IPS DF 6.9 (cell line): ENCODE measurements around the gene XIRP1.

Experiments
- DNase-seq: peaks from one replicate; pipeline ENCODE4 v3.0.0-alpha.2; 2013; ENCODE audit warnings: low read depth, low spot score
- H3K27ac ChIP-seq: one replicate; pipeline ENCODE4 v1.5.1; 2013; ENCODE audit warnings: low read length, control low read depth
- H3K27me3 ChIP-seq: 2 replicates; pipeline ENCODE4 v1.6.1; 2013; ENCODE audit warnings: mild to moderate bottlenecking, low read length; ENCODE audit not compliant: control insufficient read depth, insufficient read depth
- H3K36me3 ChIP-seq: 2 replicates; pipeline ENCODE4 v1.6.1; 2013; ENCODE audit warnings: low read length; ENCODE audit not compliant: control insufficient read depth, insufficient read depth
- H3K4me1 ChIP-seq: 2 replicates; pipeline ENCODE4 v1.6.1; 2013; ENCODE audit warnings: low read length; ENCODE audit not compliant: control insufficient read depth, insufficient read depth
- H3K4me3 ChIP-seq: 2 replicates; pipeline ENCODE4 v1.5.1; 2013; ENCODE audit warnings: mild to moderate bottlenecking, low read length
- H3K9me3 ChIP-seq: 2 replicates; pipeline ENCODE4 v1.6.1; 2013; ENCODE audit warnings: low read length, inconsistent platforms; ENCODE audit not compliant: control insufficient read depth, insufficient read depth
- WGBS: extraction: QIAGEN DNeasy Blood & Tissue Kit; methylation state at CpG from one replicate; pipeline ENCODE4 v1.1.7; 2013; ENCODE audit warnings: mixed read lengths, missing lambda C conversion rate; ENCODE audit not compliant: insufficient read length, insufficient coverage; 5-methylcytosine and 5-hydroxymethylcytosine counted together

XIRP1 gene

GRCh38 chr3:39164414-39164813, 28.0 kb downstream of the XIRP1 start:
- Histone ChIP-seq H3K36me3 (no peaks in the 10 kb centered on the region), H3K4me3 (no peak overlapping the region), H3K27ac (no peak overlapping the region), H3K4me1 (no peaks in the 10 kb centered on the region), H3K9me3 (no peaks in the 10 kb centered on the region), H3K27me3 (no peaks in the 10 kb centered on the region)
- no CpG with 5 or more reads among the region's 3 CpGs for WGBS
- DNase-seq: no peak

DNA sequence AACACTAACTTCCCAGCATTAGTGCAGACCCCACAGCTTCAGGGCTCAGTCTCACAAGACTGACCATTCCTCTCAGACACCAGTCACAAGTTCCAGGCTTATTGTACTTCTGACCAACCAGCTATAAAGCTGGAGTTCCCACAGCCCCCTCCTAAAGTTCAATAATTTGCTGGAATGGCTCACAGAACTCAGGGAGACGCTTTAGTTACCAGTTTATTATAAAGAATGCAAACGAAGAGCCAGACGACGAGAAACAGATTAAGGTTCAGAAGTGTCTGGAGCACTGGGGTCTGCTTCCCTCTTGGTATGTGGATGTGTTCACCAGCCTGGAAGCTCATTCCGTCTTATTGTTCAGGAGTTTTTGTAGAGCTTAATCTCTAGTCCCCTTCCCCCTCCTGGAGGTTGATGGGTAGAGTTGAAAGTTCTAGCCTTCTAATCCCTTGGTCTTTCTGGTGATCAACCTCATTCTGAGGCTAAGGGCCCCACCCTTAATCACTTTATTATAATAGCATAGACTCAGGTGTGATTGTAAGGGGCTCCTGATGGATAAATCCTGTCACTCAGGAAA, 34.2 kb downstream of the XIRP1 start:
- Histone ChIP-seq H3K4me3 (no peak overlapping the region), H3K27me3 (no peaks in the 10 kb centered on the region), H3K9me3 (no peaks in the 10 kb centered on the region), H3K4me1 (peaks cover 5% of the 10 kb centered on the region; the same call in 1 of the 2 replicates), H3K36me3 (no peaks in the 10 kb centered on the region), H3K27ac (no peak overlapping the region)
- DNase-seq: no peak
- no CpG with 5 or more reads among the region's 5 CpGs for WGBS

- Histone ChIP-seq H3K36me3 (no peaks in the 10 kb centered on the region), H3K9me3 (no peaks in the 10 kb centered on the region), H3K4me1 (peaks cover 5% of the 10 kb centered on the region; the same call in 1 of the 2 replicates), H3K27me3 (no peaks in the 10 kb centered on the region), H3K27ac (no peak overlapping the region), H3K4me3 (no peak overlapping the region)
- no CpG with 5 or more reads among the region's 7 CpGs for WGBS
- DNase-seq: no peak
Observed at GRCh38 chr3:39157359-39157758, 35.0 kb downstream of the XIRP1 start.

- no peaks in the 10 kb centered on the region for H3K36me3 ChIP-seq
- no peak overlapping the region for H3K27ac ChIP-seq
- DNase-seq: no peak
- peaks cover 10% of the 10 kb centered on the region; the same call in 1 of the 2 replicates for H3K4me1 ChIP-seq
- no peak overlapping the region for H3K4me3 ChIP-seq
- WGBS: no CpG with 5 or more reads among the region's 4 CpGs
- H3K9me3 ChIP-seq: no peaks in the 10 kb centered on the region
- no peaks in the 10 kb centered on the region for H3K27me3 ChIP-seq
Observed at GRCh38 chr3:39156421-39156820, 36.0 kb downstream of the XIRP1 start.

- Histone ChIP-seq H3K36me3 (no peaks in the 10 kb centered on the region), H3K4me1 (peaks cover 15% of the 10 kb centered on the region; the same call in 1 of the 2 replicates), H3K4me3 (peak overlapping the region; percentile 71; the same call in 1 of the 2 replicates), H3K9me3 (no peaks in the 10 kb centered on the region), H3K27ac (peak overlapping the region; percentile 8), H3K27me3 (no peaks in the 10 kb centered on the region)
- WGBS: no CpG with 5 or more reads among the region's 18 CpGs
- no peak for DNase-seq
Observed at GRCh38 chr3:39154280-39155021, 37.9 kb downstream of the XIRP1 start.

DNA sequence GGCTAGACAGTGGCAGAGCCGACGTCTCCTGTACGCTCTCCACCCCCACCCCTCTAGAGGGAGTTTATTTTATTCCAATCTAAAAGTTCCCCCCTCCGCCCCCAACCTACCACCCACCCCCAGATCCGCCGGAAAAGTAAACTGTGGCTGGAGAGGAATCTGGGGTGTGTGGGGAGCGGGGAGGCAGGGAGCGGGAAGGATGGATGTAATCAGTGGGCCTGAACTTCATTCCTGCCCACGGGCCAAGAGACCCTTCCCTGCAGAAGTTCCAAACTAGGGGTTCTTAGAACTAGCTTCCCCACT, 38.5 kb downstream of the XIRP1 start:
- Histone ChIP-seq H3K4me3 (peak overlapping the region; percentile 71; the same call in 1 of the 2 replicates), H3K4me1 (peaks cover 14% of the 10 kb centered on the region; the same call in 1 of the 2 replicates), H3K27me3 (no peaks in the 10 kb centered on the region), H3K36me3 (no peaks in the 10 kb centered on the region), H3K9me3 (no peaks in the 10 kb centered on the region), H3K27ac (peak overlapping the region; percentile 8)
- no peak for DNase-seq
- WGBS: no CpG with 5 or more reads among the region's 9 CpGs

DNA sequence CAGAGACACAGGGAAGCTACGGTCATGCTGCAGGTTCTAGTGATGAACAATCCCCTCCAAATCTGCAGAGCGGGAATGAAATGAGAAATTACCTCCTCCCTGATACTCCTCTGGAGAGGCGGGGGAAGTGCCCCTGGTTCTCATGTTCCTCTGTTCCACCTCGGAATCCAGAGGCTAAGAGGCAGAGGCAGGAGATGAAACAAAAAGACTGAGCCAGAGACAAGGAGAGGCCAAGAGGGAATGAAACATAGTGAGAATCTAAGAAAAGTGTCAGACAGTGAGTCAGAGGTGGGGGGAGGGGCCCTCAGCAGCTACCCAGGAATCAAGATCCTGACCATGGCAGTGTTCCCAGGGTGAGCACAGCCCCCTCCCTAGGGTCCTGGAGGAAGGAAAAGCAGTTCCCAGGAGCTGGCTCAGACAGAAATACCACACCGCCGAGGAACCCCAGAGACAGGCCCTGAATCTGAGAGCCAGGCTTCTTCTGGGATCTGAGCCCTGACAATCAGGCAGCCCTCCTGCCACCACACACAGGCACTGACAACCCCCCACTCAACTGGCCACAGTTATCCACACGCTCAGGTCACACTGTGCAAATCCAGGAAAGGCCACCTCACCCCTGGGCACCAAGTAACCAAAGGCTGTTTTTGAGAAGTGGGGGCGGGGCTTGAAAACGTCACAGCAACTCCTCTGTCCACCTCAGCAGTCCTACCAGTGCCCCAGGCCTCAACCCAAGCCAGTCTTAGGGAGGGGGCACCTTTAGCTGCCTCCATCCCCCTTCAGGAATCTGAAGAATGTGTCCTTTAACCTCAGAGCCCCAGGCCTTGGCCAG, 41.4 kb downstream of the XIRP1 start:
- Histone ChIP-seq H3K27me3 (no peaks in the 10 kb centered on the region), H3K27ac (no peak overlapping the region), H3K4me3 (peak overlapping the region; percentile 0; the same call in 1 of the 2 replicates), H3K9me3 (no peaks in the 10 kb centered on the region), H3K4me1 (peaks cover 25% of the 10 kb centered on the region), H3K36me3 (no peaks in the 10 kb centered on the region)
- no CpG with 5 or more reads among the region's 9 CpGs for WGBS
- DNase-seq: no peak

GRCh38 chr3:39150148-39150802, 42.1 kb downstream of the XIRP1 start:
- H3K27me3 ChIP-seq: no peaks in the 10 kb centered on the region
- peaks cover 25% of the 10 kb centered on the region for H3K4me1 ChIP-seq
- H3K9me3 ChIP-seq: no peaks in the 10 kb centered on the region
- H3K36me3 ChIP-seq: no peaks in the 10 kb centered on the region
- no peak overlapping the region for H3K4me3 ChIP-seq
- no CpG with 5 or more reads among the region's 5 CpGs for WGBS
- DNase-seq: no peak
- H3K27ac ChIP-seq: no peak overlapping the region

DNA sequence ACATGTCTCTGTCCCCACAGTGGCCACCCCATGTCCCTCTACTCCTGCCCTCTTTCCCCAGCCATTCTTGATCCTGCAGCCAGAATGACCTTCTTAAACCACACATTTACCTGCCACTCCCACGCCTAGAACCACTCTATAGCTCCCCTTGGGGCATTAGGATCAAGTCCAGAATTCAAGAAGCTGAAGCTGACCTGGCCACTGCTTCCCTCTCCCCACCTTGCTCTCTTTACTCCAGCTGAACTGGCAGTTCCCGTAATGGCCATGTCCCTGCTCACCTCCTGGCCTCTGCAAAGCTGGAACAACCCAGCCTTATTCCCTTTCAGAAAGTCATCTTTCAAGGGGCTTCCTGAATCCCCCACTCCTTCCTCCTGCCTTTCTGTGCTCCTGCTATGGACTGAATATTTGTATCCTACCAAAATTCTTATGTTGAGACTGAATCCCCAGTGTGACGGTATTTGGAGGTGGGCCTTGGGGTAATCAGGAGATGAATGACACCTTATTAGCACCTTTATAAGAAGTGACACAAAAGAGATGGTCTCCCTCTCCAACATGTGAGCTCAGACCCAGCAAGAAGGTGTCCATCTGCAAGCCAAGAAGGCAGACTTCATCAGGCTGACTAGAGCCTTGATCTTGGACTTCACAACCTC, 42.8 kb downstream of the XIRP1 start:
- Histone ChIP-seq H3K4me1 (peaks cover 23% of the 10 kb centered on the region), H3K4me3 (no peak overlapping the region), H3K27me3 (no peaks in the 10 kb centered on the region), H3K27ac (no peak overlapping the region), H3K36me3 (peaks cover 6% of the 10 kb centered on the region), H3K9me3 (no peaks in the 10 kb centered on the region)
- no peak for DNase-seq
- WGBS: no CpG with 5 or more reads among the region's 3 CpGs

DNA sequence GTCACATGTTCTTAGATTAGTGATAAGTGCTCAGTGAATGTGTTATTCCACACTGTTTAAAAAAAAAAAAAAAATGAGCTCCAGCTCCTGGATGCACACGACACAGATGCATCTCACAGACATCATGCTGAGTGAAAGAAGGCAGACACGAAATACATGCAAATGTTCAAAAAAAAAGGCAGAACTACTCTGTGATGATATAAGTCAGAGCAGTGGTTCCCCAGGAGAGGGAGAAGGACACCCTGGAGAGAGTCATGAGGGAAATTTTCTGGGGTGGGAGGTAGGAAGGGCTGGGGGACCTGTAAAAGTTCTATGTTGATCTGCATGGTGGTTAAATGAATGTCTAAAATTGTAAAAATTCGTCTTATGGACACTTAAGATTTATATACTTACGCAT, 43.3 kb downstream of the XIRP1 start:
- no peak overlapping the region for H3K4me3 ChIP-seq
- H3K4me1 ChIP-seq: peaks cover 22% of the 10 kb centered on the region
- no peak for DNase-seq
- peaks cover 11% of the 10 kb centered on the region for H3K36me3 ChIP-seq
- no peak overlapping the region for H3K27ac ChIP-seq
- WGBS: no CpG with 5 or more reads among the region's 4 CpGs
- no peaks in the 10 kb centered on the region for H3K9me3 ChIP-seq
- no peaks in the 10 kb centered on the region for H3K27me3 ChIP-seq
